ENCODE data around the gene UNC80. TPM values are rescaled to one million over a fixed set of nuclear protein-coding genes. Genes with fewer than 3 reads are reported as not detected.

Gene UNC80
- total RNA-seq, 1 experiment from 2014 or later, result not detected

DNA sequence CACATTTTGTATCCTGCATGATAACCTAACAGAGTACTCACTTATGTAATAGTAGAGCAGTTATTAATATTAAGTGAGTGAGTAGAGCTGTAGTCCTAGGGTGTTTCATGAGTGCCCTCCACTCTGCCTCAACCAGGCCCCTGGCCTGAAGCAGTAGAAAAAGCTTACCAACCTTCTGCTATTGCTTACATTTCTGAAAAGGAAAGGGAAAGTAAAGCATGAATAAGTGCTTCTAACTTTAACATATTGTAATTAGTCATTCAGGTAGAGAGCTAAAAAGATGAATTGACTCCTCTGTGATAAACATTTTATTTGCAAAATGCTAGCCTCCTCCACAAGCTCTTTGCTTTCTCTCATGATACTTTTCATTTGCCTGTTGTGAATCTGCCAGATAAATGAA, 136.1 kb downstream of the UNC80 start:
- no peak for DNase-seq (ENCODE audit: low spot score)

- no peak for DNase-seq (ENCODE audit: low spot score)
Measured at GRCh38 chr2:209908511-209908910, 136.9 kb downstream of the UNC80 start.

GRCh38 chr2:209911486-209911885, 139.9 kb downstream of the UNC80 start:
- no peak for DNase-seq (ENCODE audit: low spot score)

- DNase-seq (ENCODE audit: low spot score), result no peak
Measured at GRCh38 chr2:209913786-209914345, 142.2 kb downstream of the UNC80 start.

GRCh38 chr2:209917154-209917771, 145.6 kb downstream of the UNC80 start:
- no peak for DNase-seq (ENCODE audit: low spot score)

DNA sequence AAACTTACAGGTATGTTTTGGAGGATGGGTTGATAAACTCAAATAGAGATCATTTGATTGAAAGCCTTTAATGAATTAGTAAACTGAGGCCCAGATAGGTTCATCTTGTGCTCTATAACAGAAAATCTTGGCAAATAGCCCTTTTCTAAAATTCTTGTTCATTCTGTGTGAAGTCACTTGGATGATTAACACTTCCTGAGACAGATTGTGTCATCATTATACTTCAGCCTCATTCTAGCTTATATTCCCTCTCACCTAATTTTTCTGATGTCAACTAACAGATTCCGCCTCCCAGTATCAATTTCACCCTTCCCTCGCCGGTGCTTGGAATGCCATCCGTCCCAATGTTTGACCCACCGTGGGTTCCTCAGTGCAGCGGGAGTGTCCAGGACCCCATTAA, 146.6 kb downstream of the UNC80 start:
- no peak for DNase-seq (ENCODE audit: low spot score)

DNA sequence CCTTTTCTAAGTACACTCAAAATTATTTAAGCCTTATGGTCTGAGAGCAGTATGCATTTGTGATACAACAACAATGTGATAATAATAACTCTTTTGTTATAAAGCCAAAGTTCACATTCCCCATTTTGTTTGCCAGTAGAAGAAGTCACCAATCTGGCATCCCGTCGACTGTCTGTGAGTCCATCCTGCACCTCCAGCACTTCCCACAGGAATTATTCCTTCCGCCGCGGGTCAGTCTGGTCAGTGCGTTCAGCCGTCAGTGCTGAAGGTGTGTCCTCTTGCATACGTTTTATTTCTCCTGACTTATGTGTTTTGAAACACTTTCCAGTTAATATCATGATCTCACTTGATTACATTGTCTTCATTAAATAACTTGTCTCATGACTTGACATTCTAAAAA, 150.5 kb downstream of the UNC80 start:
- DNase-seq (ENCODE audit: low spot score), result no peak

GRCh38 chr2:209929369-209929768, 157.7 kb downstream of the UNC80 start:
- no peak for DNase-seq (ENCODE audit: low spot score)

DNA sequence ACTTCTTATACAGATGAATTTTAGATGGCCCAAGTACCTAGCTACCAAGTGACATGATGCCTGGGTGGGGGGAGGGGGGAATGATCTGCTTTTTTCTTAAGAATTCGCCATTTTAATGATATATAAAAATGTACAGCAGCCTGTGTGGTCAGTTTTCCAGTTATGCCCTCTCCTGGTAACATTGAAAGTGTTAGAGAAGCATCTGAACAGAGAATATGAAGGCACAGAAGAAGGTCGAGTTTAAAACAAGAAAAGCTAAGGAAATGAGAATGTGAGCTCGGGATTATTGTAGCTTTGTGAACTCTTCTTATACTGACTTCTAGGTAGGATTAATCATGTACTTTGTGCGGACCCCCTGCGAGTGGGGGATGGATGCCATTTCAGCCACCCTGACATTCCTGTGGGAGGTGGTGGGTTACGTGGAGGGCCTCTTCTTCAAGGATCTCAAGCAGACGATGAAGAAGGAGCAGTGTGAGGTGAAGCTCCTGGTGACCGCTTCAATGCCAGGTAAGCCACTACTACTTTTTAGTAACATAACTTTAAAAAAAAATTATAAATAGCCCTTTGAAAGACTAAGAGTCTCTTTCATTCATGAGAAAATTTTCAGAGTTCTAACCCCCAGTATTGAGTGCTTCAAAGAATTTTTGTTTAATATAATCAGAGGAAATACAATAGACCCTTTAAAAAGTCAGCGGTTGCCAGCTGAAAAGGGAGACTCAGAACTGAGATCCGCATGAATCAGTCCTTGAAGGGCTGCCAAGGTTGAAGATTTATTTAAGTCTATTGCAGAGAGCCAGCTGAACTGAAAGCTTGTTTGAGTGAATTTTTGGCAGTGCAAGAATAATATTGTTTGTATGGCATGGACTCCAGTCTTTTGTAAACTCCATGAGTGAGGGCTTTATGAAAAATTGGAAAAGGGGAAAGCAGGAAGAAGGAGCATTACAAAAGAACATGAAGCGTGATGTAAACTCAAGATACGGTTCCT, 162.2 kb downstream of the UNC80 start:
- DNase-seq (ENCODE audit: low spot score), result no peak

DNA sequence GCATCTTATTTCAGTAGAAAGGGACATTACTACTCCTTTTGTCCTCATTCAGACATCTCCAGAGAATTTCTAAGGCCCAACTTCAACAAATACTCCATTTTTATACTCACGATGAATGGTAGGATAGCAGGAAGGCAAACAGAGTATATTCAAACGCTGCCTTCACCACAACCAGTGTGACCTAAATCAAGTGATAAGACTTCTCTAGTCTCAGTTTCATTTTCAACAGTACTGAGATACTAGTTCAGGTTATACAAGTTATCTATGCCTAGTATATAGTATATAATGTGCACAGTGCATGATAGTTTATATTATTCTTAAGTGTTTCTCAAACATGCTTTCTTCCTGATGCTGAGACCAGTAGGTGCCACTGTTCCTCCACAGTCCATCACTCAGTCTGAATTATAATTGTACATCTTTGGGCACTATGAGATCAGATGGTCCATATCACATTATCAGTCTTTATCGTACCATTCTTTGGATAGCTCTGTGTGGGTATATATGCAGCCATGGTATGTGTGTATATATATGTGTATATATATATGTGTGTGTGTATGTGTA, 164.6 kb downstream of the UNC80 start:
- peak; percentile 48 for DNase-seq (ENCODE audit: low spot score)

GRCh38 chr2:209937893-209938292, 166.3 kb downstream of the UNC80 start:
- no peak for DNase-seq (ENCODE audit: low spot score)

- no peak for DNase-seq (ENCODE audit: low spot score)
Measured at GRCh38 chr2:209938906-209939305, 167.3 kb downstream of the UNC80 start.

GRCh38 chr2:209940936-209941335, 169.3 kb downstream of the UNC80 start:
- no peak for DNase-seq (ENCODE audit: low spot score)

GRCh38 chr2:209942426-209942825, 170.8 kb downstream of the UNC80 start:
- no peak for DNase-seq (ENCODE audit: low spot score)

GRCh38 chr2:209942936-209943605, 171.4 kb downstream of the UNC80 start:
- DNase-seq (ENCODE audit: low spot score), result no peak

DNA sequence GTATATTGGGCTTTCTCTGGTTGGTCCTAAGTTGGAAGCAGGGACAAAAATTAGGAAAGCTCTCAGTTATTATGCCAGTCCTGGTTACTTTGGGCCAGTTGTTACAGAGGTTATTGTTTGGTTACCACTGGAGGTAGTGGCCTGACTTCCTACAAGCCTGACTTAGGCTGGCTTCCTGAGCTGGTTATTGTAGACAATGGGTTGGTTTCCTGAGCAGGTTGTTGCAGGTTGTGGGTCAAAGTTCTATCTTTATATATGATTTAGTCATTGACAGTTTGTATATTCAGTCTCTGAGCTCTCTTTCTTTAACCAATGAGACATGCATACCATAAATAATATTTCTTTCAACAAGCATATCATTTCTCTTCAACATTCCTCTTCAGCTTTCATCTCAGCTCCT, 172.1 kb downstream of the UNC80 start:
- no peak for DNase-seq (ENCODE audit: low spot score)

DNA sequence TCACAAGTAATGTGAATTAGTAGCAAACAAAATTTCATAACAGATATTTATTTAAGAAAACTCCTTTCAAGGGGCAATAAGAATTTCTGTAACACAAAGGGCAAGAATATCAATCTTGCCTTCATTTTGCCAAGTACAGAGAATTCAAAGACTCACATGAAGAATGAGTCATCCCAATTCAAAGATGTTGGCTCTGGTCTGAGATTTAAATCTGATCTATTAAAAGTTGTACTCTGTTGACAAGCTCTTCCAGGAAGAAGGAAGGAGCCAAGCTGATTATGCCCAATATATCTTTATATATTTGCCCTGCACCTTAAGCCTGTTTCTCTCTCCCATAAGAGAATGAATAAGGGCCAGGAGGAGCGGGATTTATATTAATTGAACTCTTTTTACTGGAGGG, 174.9 kb downstream of the UNC80 start:
- peak; percentile 25 for DNase-seq (ENCODE audit: low spot score)

- DNase-seq (ENCODE audit: low spot score), result no peak
Measured at GRCh38 chr2:209956271-209956670, 184.6 kb downstream of the UNC80 start.

DNA sequence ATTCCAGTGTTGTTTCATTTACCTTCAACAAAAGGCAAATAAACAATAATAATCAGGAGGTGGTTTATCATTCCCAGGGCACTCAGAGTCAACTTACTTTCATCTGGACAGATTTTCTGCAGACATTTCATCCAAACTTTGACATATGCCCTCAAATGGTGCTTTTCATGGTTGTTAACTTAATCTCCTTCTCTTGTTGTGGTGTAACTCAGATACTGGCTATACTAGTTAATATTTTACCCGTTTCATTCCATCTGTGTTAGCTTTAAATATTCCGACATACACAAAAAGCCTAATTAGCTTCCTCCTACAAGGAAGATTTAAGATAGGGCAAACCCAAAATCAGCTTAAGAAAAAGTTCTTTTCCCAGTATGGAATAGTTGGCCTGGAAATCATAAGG, 186.4 kb downstream of the UNC80 start:
- no peak for DNase-seq (ENCODE audit: low spot score)

DNA sequence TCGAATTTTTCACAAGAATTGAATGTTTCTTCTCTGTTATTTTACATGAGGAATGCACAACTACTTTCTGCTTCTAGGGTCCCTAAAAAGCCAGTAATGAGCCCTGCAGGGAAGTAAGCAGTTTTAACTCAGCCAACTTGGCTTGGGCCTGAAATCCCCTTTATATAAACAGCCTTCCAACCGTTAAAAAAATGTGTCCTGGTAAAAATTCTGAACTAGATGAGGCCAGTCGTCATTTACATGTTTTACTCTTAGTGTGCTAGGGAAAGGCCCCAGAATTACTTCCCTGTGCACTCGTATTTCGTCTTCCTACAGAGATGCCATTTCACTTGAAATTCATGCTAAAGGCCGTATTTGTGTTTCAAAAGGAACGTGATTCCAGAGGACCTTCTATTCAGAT, 188.4 kb downstream of the UNC80 start:
- DNase-seq (ENCODE audit: low spot score), result no peak
